Body of pancreas (tissue), 4 donors: ENCODE data around the gene EFS.

Experiments used
- CTCF ChIP-seq, 7 experiments: fragments of 450-650 bp in 4 of 7; fragments of 200-600 bp in 3 of 7; sonication (generic) in 3 of 7; IDR thresholded peaks; one replicate each; pipeline ENCODE4 v1.5.1; 2016 to 2019; ENCODE audit warnings: antibody characterized with exemption in 7 of 7
- POLR2A ChIP-seq, 3 donors: fragments of 450-650 bp; IDR thresholded peaks; one replicate each; pipeline ENCODE4 v1.6.1; 2016; ENCODE audit warnings: antibody characterized with exemption in 3 of 3, mild to moderate bottlenecking in 2 of 3

GRCh38 chr14:23406725-23407355 is 41.9 kb upstream of the EFS start:
- TF ChIP-seq CTCF (IDR thresholded peaks at IDR 0.05) (no peak), POLR2A (IDR thresholded peaks at IDR 0.05) (no peak)
